ENCODE data around the gene CR1L.
"Not testable (repeated sequence)": the region's sequence is repeated elsewhere in the genome, so short reads cannot be mapped to it uniquely, and the experiment has no call there.

The CR1L gene

DNA sequence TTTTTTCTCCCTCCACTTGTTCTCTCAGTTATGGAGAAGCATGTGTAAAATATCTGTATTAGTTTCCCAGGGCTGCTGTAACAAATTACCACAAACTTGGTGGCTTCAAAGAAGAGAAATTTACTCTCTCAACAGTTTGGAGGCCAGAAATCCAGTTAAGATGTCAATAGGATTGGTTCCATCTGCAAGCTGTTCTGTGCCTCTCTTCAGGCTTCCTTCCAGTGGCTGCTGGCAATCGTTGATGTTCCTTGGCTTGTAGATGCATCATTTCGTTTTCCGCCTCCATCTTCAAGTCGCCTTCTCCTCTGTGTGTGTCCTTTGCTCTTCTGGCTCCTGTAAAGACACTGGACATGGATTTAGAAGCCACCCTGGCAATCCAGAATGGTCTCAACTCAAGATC is 45.6 kb downstream of the CR1L start:
- DNase-seq, result not testable (repeated sequence)

DNA sequence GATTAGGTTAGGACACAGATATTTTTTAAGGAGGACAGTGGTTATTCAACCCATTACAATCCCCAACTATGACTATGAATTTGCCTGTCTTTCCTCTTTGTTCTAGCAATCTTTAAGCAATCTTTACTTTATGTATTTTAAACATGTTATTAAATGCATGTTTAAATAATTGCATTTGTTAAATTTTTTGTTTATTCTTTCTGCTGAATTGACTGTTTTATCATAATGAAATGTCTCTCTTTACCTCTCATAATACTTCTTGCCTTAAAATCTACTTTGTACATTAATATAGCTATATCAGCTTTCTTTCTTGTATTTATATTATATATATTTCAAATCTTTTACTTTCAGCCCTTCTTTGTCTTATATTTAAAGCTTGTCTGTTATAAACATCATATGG is 46.1 kb downstream of the CR1L start:
- no peak for DNase-seq

- no peak for DNase-seq
Observed at GRCh38 chr1:207691841-207692240, 46.9 kb downstream of the CR1L start.

DNA sequence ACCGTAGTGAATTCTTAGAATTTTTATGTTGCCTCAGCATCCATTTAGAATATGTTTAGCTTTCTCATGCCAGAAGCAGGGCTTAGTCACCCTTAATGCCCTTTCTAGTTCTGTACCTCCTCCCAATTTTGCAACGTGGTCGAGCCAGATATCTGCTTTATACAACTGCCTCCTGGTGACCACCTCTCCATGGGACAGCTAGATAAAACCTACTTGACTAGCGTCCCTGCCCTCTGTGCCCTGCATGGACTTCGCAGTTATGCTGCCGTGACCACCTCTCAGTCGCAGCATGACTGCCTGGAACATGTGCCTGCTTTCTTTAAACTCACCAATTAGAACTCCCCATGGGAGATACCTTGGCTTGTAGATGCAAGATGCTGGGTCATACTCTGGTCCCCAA is 47.4 kb downstream of the CR1L start:
- DNase-seq, result not testable (repeated sequence)

DNA sequence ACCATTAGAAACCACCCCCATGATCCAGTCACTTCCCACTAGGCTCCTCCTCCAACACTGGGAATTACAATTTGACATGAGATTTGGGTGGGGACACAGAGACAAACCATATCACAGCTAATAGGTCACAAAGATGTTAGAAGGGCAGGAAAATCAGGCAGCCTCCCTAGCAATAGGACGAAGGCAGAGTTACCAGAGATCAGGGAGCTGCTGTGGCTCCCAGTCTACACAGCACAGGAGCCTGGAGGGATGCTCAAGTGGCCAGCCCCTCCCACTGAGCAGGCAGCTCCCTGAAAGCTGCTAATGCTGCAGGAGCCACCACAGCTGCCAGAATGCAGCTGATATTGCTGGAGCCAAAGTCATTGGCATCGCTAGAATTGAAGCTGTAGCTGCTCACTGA is 51.0 kb downstream of the CR1L start:
- DNase-seq, result no peak

DNA sequence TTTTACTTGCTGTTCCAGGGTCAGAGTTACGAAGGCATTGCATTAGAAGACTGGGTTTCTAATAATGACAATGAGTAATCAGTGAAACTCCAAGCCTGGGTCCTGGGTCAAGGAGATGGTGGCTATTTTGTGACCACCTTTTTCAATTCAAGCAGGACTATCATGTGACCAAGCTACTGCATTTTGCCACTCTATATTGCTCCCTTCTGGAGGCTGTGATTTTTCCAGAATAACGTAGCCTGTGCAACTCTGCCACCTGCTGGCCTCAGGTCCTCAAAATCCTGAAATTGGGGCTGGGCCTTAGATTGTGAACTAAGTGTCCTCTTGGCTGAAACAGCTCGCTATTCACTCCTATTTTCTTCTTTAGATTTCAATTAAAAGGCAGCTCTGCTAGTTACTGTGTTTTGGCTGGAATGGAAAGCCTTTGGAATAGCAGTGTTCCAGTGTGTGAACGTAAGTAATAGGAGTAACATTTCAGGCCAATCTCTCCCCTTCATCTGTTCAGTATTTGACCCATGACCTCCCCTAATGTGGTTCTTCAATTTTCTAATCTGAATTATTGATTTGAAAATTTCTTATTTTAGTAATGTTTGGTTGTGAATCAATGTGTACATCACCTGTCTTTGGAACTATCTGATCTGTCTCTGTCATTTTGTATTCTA is 54.0 kb downstream of the CR1L start:
- no peak for DNase-seq

GRCh38 chr1:207702317-207702716 is 57.4 kb downstream of the CR1L start:
- no peak for DNase-seq

DNA sequence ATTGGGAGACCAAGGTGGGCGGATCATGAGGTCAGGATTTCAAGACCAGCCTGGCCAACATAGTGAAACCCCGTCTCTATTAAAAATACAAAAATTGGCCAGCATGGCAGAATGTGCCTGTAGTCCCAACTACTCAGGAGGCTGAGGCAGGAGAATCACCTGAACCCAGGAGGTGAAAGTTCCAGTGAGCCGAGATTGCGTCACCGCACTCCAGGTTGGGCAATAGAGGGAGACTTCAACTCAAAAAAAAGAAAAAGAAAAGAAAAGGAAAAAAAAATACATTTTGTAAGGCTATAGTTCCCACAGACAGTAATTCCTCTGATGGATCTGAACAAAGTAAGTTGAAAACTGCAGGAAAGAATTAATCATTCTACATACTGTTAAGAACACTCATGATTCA is 58.8 kb downstream of the CR1L start:
- DNase-seq, result no peak

- DNase-seq, result not testable (repeated sequence)
Observed at GRCh38 chr1:207708004-207708403, 63.1 kb downstream of the CR1L start.

- DNase-seq, result no peak
Observed at GRCh38 chr1:207711285-207711684, 66.4 kb downstream of the CR1L start.

DNA sequence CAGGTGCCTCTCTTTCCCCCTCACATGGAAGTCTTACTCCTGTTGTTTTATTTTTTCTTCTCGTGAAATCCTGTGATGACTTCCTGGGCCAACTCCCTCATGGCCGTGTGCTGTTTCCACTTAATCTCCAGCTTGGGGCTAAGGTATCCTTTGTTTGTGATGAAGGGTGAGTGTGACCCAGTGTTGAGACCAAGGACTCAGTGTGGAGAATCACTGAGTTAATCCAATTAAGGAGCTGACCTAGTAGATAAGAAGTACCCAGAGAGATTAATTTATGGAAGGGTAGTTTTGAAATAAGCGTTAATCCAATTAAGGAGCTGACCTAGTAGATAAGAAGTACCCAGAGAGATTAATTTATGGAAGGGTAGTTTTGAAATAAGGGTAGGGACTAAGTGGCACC is 67.8 kb downstream of the CR1L start:
- not testable (repeated sequence) for DNase-seq

GRCh38 chr1:207713529-207713928 is 68.6 kb downstream of the CR1L start:
- DNase-seq, result no peak

- DNase-seq, result no peak
Observed at GRCh38 chr1:207719234-207719633, 74.3 kb downstream of the CR1L start.

DNA sequence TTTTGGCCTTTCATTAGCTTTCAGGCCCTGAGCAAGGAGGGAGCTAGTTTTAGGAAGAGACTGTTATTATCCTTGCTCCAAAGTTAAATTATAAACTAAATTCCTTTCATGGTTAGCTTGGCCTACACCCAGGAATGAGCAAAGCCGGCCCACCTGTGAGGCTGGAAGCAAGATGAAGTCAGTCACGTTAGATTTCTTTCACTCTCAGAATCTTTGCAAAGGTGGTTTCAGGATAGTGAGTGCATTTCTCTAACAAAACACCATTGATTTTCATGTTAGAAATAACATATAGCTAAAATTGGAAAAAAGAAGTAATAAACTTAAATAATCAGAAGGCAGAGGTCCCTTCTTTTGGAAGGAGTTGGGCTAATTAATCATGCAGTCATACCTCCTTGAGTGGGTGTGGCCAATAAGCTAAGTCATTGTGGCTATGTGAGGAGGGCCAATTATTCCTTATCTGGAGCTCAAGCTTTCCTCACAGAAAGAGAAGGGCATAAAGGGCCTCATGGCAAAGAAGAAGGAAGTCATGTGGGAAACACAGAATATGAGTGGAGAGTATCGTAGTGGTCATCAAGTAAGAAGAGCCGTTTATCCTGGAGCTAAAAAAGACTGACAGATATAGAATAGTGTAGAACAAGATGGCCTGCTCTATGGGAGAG is 83.4 kb downstream of the CR1L start:
- DNase-seq, result not testable (repeated sequence)

GRCh38 chr1:207737503-207738157 is 92.7 kb downstream of the CR1L start:
- not testable (repeated sequence) for DNase-seq

DNA sequence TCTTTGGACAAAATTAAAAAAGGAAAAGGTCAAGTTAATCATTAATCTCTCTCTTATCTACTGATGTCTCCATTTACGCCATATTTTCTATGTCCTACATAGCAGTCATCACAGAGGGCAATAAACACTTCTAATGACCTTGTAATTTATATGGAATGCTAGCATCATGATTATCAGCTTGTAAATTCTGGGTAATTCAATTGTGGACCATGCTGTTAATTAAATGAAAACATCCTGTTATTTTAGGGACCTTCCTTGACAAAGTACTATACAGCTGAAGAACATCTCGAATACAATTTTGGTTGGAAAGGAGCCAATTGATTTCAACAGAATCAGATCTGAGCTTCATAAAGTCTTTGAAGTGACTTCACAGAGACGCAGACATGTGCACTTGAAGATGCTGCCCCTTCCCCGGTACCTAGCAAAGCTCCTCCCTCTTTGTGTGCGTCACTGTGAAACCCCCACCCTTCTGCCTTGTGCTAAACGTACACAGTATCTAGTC is 93.3 kb downstream of the CR1L start:
- not testable (repeated sequence) for DNase-seq

DNA sequence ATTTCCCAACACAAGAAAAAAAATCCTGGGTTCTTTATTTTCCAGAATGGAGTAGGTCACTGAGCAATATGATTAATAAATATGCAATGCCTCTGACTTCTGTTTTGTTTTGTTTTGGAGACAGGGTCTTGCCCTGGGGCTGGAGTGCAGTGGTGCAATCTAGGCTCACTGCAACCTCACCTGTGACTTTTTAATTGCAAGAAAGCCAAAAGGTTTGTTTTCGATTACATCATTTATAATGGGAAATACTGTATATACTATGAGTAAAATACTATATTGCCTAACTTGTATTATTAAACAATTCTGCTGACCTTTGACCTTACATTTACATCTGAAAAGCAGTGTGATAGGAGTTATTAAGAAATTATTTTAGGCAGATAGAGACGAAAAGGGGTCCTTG is 95.3 kb downstream of the CR1L start:
- DNase-seq, result no peak

GRCh38 chr1:207742850-207743555 is 98.1 kb downstream of the CR1L start:
- DNase-seq, result no peak

- DNase-seq, result no peak
Observed at GRCh38 chr1:207744000-207744534, 99.1 kb downstream of the CR1L start.

DNA sequence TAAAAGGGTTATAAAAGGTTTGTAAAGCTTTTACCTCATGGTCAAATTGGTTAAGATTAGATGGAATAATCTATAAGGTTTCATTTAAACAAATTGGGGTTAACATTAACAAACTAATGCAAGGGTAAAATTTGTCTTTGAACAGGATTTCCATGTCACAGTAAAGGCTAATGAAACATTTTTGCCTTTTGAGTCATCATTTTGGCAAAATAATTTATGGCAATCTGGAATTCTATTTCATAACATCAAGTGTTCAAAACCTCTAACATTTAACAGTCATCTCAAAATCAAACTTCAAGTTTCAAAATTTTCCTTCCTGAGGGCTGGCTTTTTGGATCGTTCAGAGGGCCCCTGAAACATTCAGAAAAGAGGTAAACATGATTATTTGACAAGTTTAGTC is 100.4 kb downstream of the CR1L start:
- DNase-seq, result no peak

- no peak for DNase-seq
Observed at GRCh38 chr1:207745839-207746767, 101.2 kb downstream of the CR1L start.

All from T-helper 9 cell (primary cell).